Astrocyte (in vitro differentiated cells and primary cell): ENCODE measurements around the gene NXN.

ENCODE experiments used
- EZH2 ChIP-seq: IDR thresholded peaks from 2 replicates; pipeline ENCODE4 v1.6.1; 2012; ENCODE audit warnings: mild to moderate bottlenecking, low read length, inconsistent platforms; ENCODE audit not compliant: insufficient read depth
- TF ChIP-seq, protein P1 (sequence below): IDR thresholded peaks from 2 replicates; pipeline ENCODE4 v1.5.1; 2011; ENCODE audit warnings: low read depth, mild to moderate bottlenecking, inconsistent platforms, low read length, moderate library complexity; ENCODE audit not compliant: insufficient read depth

DNA sequence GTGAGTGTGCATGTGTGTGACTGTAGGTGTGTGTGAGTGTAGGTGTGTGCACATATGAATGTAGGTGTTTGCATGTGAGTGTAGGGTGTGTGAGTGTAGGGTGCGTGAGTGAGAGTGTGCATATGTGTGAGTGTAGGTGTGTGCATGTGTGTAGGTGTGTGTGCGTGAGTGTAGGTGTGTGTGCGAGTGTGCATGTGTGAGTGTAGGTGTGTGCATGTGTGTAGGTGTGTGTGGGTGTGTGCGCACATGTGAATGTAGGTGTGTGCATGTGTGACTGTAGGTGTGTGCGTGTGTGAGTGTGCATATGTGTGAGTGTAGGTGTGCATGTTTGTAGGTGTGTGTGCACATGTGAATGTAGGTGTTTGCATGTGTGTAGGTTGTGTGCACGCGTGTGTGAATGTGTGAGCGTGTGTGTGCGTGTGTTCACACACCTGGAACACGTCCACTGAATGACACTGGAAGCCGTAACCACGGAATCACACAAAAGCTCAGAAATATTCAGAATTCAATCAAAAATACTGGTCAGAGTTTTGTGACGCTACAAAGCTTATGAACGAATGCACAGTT, 166.9 kb downstream of the NXN start:
- TF ChIP-seq, protein P1, sequence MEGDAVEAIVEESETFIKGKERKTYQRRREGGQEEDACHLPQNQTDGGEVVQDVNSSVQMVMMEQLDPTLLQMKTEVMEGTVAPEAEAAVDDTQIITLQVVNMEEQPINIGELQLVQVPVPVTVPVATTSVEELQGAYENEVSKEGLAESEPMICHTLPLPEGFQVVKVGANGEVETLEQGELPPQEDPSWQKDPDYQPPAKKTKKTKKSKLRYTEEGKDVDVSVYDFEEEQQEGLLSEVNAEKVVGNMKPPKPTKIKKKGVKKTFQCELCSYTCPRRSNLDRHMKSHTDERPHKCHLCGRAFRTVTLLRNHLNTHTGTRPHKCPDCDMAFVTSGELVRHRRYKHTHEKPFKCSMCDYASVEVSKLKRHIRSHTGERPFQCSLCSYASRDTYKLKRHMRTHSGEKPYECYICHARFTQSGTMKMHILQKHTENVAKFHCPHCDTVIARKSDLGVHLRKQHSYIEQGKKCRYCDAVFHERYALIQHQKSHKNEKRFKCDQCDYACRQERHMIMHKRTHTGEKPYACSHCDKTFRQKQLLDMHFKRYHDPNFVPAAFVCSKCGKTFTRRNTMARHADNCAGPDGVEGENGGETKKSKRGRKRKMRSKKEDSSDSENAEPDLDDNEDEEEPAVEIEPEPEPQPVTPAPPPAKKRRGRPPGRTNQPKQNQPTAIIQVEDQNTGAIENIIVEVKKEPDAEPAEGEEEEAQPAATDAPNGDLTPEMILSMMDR, result no peak
- TF ChIP-seq EZH2, result no peak
